ENCODE data around the gene IKZF5.

IKZF5 gene

DNA sequence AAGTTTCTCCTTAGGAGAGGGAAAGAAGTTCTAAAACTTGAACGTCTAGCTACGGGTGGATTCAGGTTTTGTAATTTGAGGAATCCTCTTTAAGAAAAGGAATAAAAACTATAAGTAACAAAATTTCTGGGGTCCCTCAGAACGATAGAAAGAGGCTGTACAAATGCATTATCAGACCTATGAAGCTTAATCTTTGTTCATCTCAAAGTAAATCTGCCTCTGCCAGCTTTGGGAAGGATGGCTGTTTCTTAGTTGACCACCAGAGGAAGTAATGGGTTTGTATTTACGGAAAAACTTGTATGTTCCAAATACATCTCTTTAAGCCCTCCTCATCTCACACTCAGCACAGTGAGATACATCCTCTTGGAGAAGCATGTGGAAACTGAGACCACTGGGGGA lies 27.5 kb downstream of the IKZF5 start:
- DNase-seq (ENCODE audit: low read depth in 1 of 2, low spot score in 1 of 2), result no peak

GRCh38 chr10:122980209-122981065 lies 28.2 kb downstream of the IKZF5 start, which contains the start of gene PSTK:
TSS of gene PSTK (plus strand) at chr10:122980401. CDS start at chr10:122980480, 79 bp downstream.
- DNase-seq (ENCODE audit: low read depth in 1 of 2, low spot score in 1 of 2), result peak; percentile 78 to 85

DNA sequence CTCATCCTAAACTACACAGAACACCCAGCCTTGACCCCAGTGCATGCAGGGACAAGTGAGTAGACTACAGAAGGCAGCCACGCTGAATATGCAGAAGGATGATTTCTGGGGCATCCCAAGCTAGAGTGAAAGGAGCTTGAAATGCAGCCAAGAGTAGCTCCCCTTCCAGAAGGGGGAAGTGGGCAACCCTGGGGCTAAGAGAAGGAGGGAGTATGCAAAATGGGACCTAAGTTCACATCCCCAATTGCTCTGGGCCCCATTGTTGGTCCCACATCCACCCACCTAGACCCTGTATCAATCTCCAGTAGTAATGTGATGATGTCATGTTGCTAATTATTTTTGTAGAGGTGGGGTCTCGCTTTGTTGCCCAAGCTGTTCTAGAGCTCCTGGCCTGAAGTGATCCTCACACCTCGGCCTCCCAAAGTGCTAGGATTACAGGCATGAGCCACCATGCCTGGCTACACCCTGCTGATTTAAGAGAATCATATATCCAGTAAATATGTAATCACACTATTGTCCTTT lies 34.0 kb downstream of the IKZF5 start:
- DNase-seq (ENCODE audit: low read depth in 1 of 2, low spot score in 1 of 2), result no peak

DNA sequence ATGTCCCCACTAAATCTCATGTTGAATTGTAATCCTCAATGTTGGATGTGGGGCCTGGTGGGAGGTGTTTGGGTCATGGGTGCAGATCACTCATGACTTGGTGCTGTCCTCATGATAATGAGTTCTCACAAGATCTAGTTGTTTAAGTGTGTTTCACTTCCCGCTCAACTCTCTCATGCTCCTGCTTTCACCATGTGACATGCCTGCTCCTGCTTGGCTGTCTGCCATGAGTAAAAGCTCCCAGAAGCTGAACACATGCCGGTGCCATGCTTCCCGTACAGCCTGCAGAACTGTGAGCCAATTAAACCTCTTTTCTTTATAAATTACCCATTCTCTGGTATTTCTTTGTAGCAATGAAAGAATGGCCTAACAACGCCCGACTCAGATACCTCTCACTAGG lies 34.6 kb downstream of the IKZF5 start:
- no peak for DNase-seq (ENCODE audit: low read depth in 1 of 2, low spot score in 1 of 2)

- no peak for DNase-seq (ENCODE audit: low read depth in 1 of 2, low spot score in 1 of 2)
Measured at GRCh38 chr10:122968698-122969097, 39.9 kb downstream of the IKZF5 start.

GRCh38 chr10:122966879-122967278 lies 41.7 kb downstream of the IKZF5 start:
- no peak for DNase-seq (ENCODE audit: low read depth in 1 of 2, low spot score in 1 of 2)

- no peak for DNase-seq (ENCODE audit: low read depth in 1 of 2, low spot score in 1 of 2)
Measured at GRCh38 chr10:122962405-122962804, 46.2 kb downstream of the IKZF5 start.

DNA sequence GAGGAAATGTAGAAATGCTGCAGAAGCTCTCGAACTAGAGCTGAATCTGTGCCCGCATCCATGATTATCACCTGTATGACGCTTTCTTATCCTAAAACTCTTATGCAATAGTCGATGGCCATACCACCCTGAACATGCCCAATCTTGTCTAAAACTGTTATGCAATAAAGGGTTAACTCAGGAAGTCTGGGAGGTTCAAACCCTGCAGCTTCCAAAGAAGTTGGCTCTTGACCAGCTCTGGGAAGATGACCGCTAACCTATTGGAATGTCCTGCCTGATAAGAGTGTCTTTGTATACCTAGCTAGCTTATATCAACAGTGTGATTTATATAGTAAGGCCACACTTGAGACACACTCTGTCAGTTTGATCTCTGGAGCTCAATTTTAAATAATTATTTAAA lies 51.1 kb downstream of the IKZF5 start:
- no peak for DNase-seq (ENCODE audit: low read depth in 1 of 2, low spot score in 1 of 2)

DNA sequence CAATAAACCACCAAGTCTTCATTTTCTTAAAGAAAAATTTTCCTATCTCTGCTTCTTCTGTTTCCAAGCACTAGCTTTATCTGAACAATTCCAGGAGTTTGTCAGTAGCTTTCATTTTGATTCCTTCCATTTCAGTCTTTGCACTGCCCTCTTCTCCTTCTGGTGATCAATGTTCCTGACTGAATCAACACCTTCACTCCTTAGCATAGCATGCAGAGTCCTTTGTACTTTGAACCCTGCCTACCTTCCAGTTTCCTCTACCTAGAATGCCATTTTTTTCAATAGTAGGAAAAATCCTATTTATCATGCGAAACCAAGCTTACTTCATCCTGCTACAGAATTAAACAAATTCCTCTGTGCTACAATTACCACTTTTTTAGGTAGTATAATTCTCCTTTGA lies 52.7 kb downstream of the IKZF5 start:
- no peak for DNase-seq (ENCODE audit: low read depth in 1 of 2, low spot score in 1 of 2)

- no peak for DNase-seq (ENCODE audit: low read depth in 1 of 2, low spot score in 1 of 2)
Measured at GRCh38 chr10:122954731-122955050, 53.9 kb downstream of the IKZF5 start.

DNA sequence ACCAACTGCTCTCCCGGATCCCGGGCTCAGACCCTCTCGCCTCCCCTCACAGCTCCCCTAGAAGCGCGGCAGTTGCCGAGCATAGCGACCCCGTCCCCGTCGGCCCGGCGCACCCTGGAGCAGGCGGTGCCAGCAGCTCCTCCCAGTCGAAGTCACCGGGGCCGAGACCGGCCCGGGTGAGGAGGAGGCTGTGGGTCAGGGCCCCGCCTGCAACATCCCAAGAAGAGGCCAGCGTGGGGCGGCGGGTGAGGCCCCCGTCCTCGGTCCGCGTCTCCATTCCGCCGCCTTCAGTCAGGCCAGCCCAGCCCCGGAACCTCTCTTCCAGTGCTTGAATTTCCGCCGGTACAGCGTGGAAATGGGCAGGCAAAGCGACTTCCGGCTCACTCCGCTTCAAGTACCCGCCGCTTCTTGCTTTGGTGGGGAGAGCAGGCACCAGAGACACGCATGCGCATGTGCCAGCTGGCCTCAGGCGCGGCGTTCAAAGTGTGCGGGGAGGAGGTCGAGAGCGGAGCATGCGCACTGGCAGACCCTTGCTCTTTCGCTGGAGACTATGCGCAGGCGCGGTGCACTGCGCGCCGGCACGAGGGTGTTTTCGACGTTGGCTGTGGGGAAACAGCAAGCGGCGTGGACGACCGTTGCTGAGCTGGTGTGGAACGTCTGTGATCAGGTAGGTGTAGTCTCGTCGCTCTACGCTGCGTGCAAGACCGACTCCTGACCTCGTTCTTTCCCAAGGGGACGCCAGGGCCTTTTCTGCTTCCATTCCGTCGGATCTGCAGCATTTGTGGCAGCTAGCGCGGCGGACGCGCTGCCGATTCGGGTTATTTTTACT lies 54.5 kb downstream of the IKZF5 start, which contains the start of gene C10orf88:
Gene C10orf88, minus strand, starts transcription at position 326 of the 829 bp plus-strand sequence. Its CDS starts 49 bp downstream, at position 277.
- DNase-seq (ENCODE audit: low read depth in 1 of 2, low spot score in 1 of 2), result peak; percentile 94 to 98

GRCh38 chr10:122949296-122949695 lies 59.3 kb downstream of the IKZF5 start:
- DNase-seq (ENCODE audit: low read depth in 1 of 2, low spot score in 1 of 2), result no peak
